ENCODE results near the gene ITM2C. TPM values are rescaled to one million over a fixed set of nuclear protein-coding genes. Genes with fewer than 3 reads are reported as not detected.

Gene ITM2C
- total and polyA plus RNA-seq, 2 donors (not counting 1 experiment from before 2014, with no cell fraction given): 36.9 to 62.8 TPM

DNA sequence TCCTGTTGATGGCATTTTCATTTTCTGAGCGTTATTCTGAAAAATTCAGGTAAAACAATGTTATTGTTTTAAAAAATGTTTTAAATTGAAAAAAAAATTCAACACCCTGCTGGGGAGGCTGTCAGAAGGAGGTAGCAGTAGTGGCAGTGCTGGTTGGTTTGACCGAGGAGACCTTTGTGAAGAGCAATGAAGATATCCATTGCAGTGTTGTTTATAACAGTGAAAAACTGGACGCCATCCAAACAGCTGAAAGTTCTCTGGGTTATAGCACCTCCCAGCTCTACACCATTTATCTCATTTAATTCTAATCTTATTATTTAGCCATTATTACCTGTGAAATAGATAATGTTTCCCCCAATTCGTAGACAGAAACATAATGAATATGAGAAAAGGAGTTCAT lies 12.6 kb upstream of the ITM2C start:
- intact Hi-C loops (cut with micrococcal nuclease): no loop called here
- POLR2A ChIA-PET: no interaction called here
- WGBS (ENCODE audit: insufficient coverage): 83% methylated on average over 1 of the region's 4 CpGs
- Mint-ChIP-seq H3K4me1 (peaks cover 6% of the 10 kb centered on the region), H3K4me3 (no peak overlapping the region), H3K27ac (no peak overlapping the region), H3K27me3 (peaks cover 43% of the 10 kb centered on the region), H3K9me3 (ENCODE audit: insufficient read depth) (no peaks in the 10 kb centered on the region)
- no peak overlapping the region for H3K9ac ChIP-seq (ENCODE audit: low read length)
- no peak overlapping the region for H3K27ac ChIP-seq (ENCODE audit: low read length in 2 of 2)
- H3K36me3 ChIP-seq (replicated peaks in 1 of 2; ENCODE audit: control extremely low read depth in 1 of 2, control insufficient read depth in 1 of 2, extremely low read depth in 1 of 2, insufficient read depth in 2 of 2, low read length in 1 of 2): no peaks in the 10 kb centered on the region
- peaks cover 0 to 12% (median 2%) of the 10 kb centered on the region in 4 experiments for H3K27me3 ChIP-seq (replicated peaks in 1 of 4; ENCODE audit: control extremely low read depth in 1 of 4, control insufficient read depth in 3 of 4, insufficient read depth in 4 of 4, low read length in 3 of 4)
- TF ChIP-seq, protein P1, sequence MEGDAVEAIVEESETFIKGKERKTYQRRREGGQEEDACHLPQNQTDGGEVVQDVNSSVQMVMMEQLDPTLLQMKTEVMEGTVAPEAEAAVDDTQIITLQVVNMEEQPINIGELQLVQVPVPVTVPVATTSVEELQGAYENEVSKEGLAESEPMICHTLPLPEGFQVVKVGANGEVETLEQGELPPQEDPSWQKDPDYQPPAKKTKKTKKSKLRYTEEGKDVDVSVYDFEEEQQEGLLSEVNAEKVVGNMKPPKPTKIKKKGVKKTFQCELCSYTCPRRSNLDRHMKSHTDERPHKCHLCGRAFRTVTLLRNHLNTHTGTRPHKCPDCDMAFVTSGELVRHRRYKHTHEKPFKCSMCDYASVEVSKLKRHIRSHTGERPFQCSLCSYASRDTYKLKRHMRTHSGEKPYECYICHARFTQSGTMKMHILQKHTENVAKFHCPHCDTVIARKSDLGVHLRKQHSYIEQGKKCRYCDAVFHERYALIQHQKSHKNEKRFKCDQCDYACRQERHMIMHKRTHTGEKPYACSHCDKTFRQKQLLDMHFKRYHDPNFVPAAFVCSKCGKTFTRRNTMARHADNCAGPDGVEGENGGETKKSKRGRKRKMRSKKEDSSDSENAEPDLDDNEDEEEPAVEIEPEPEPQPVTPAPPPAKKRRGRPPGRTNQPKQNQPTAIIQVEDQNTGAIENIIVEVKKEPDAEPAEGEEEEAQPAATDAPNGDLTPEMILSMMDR (IDR thresholded peaks at IDR 0.05): no peak
- TF ChIP-seq EZH2 (IDR thresholded peaks at IDR 0.05; ENCODE audit: borderline replicate concordance, insufficient read depth, low read depth, low read length, poor library complexity, severe bottlenecking): no peak
- H4K20me1 ChIP-seq (ENCODE audit: control insufficient read depth, insufficient read depth, low read length, poor library complexity, severe bottlenecking): no peaks in the 10 kb centered on the region
- peaks cover 5 to 7% of the 10 kb centered on the region in 2 donors for H3K4me1 ChIP-seq (ENCODE audit: control insufficient read depth in 2 of 2, insufficient read depth in 2 of 2, low read length in 2 of 2)
- CTCF ChIA-PET: interaction anchor here (0.6 to 8.4 kb wide), 12 partner anchors 9 to 914 kb away, joined by 3 to 91 read pairs (median 4); partner anchors contain the start of genes GPR55 and ITM2C
- DNase-seq (no peak), ATAC-seq (ENCODE audit: low read depth) (no peak)
- no peak overlapping the region for H2AFZ ChIP-seq (ENCODE audit: insufficient read depth, low read depth, low read length, poor library complexity, severe bottlenecking)
- H3K4me3 ChIP-seq (ENCODE audit: control extremely low read depth in 1 of 5, extremely low read depth in 1 of 5, insufficient read depth in 1 of 5, low read depth in 2 of 5, low read length in 4 of 5): no peak overlapping the region
- H3K9me3 ChIP-seq (ENCODE audit: control extremely low read depth in 1 of 3, control insufficient read depth in 2 of 3, insufficient read depth in 1 of 3, low read length in 2 of 3): peaks cover 0 to 9% (median 0%) of the 10 kb centered on the region in 3 donors
- no peaks in the 10 kb centered on the region for H3K79me2 ChIP-seq (ENCODE audit: control insufficient read depth, insufficient read depth, low read length)
- no peak overlapping the region for H3K4me2 ChIP-seq (replicated peaks; ENCODE audit: low read depth, low read length, poor library complexity, severe bottlenecking)

- no peak overlapping the region for H3K27ac ChIP-seq (ENCODE audit: low read length in 2 of 2)
- no peak for DNase-seq
- intact Hi-C loops (cut with micrococcal nuclease): no loop called here
- no peak overlapping the region for H3K4me3 Mint-ChIP-seq
- no peak overlapping the region for H3K27ac Mint-ChIP-seq
- ATAC-seq (ENCODE audit: low read depth): no peak
- peaks cover 2% of the 10 kb centered on the region for H3K9me3 Mint-ChIP-seq (ENCODE audit: insufficient read depth)
- peaks cover 0 to 16% (median 0%) of the 10 kb centered on the region in 3 donors for H3K9me3 ChIP-seq (ENCODE audit: control extremely low read depth in 1 of 3, control insufficient read depth in 2 of 3, insufficient read depth in 1 of 3, low read length in 2 of 3)
- H3K4me3 ChIP-seq (ENCODE audit: control extremely low read depth in 1 of 5, extremely low read depth in 1 of 5, insufficient read depth in 1 of 5, low read depth in 2 of 5, low read length in 4 of 5): no peak overlapping the region
- ChIA-PET CTCF (interaction anchor here (0.6 to 4.0 kb wide), 8 partner anchors 10 to 1576 kb away, joined by 3 to 21 read pairs (median 3); no protein-coding TSS in a partner anchor), POLR2A (no interaction called here)
- 65% methylated on average over 12 of the region's 13 CpGs for WGBS (ENCODE audit: insufficient coverage)
- H3K4me1 ChIP-seq (ENCODE audit: control insufficient read depth in 2 of 2, insufficient read depth in 2 of 2, low read length in 2 of 2): peaks cover 25 to 34% of the 10 kb centered on the region in 2 donors
- no peaks in the 10 kb centered on the region for H3K36me3 ChIP-seq (replicated peaks in 1 of 2; ENCODE audit: control extremely low read depth in 1 of 2, control insufficient read depth in 1 of 2, extremely low read depth in 1 of 2, insufficient read depth in 2 of 2, low read length in 1 of 2)
- peaks cover 14% of the 10 kb centered on the region for H3K79me2 ChIP-seq (ENCODE audit: control insufficient read depth, insufficient read depth, low read length)
- TF ChIP-seq EZH2 (IDR thresholded peaks at IDR 0.05; ENCODE audit: borderline replicate concordance, insufficient read depth, low read depth, low read length, poor library complexity, severe bottlenecking): no peak
- TF ChIP-seq, protein P1 (IDR thresholded peaks at IDR 0.05): no peak
- no peak overlapping the region for H3K9ac ChIP-seq (ENCODE audit: low read length)
- no peak overlapping the region for H2AFZ ChIP-seq (ENCODE audit: insufficient read depth, low read depth, low read length, poor library complexity, severe bottlenecking)
- H3K4me2 ChIP-seq (replicated peaks; ENCODE audit: low read depth, low read length, poor library complexity, severe bottlenecking): no peak overlapping the region
- peaks cover 0 to 7% (median 2%) of the 10 kb centered on the region in 4 experiments for H3K27me3 ChIP-seq (replicated peaks in 1 of 4; ENCODE audit: control extremely low read depth in 1 of 4, control insufficient read depth in 3 of 4, insufficient read depth in 4 of 4, low read length in 3 of 4)
- peaks cover 42% of the 10 kb centered on the region for H3K4me1 Mint-ChIP-seq
- H3K27me3 Mint-ChIP-seq: peaks cover 18% of the 10 kb centered on the region
- peaks cover 5% of the 10 kb centered on the region for H4K20me1 ChIP-seq (ENCODE audit: control insufficient read depth, insufficient read depth, low read length, poor library complexity, severe bottlenecking)
Observed at GRCh38 chr2:230861552-230862255, 3.0 kb upstream of the ITM2C start.
